PC-3 (cell line): ENCODE results near the gene RAB30. TPM values are rescaled to one million over a fixed set of nuclear protein-coding genes. Genes with fewer than 3 reads are reported as not detected.

ENCODE experiments used
- ATAC-seq: fragments of 200-7000 bp; cut with Tn5 transposase; 2 replicates; pipeline ENCODE4 v1.9.1; 2020; ENCODE audit warnings: mild to moderate bottlenecking, moderate library complexity
- BruUV-seq: library from RNA; stranded (reverse); fragments of 400-500 nt; replicated peaks from 2 replicates; lab custom pipeline; 2021; lab: Mats Ljungman, UMichigan
- CTCF ChIA-PET: fragments of 300-600 bp; sonication (Branson Sonifier 250); formaldehyde crosslinking; loops from one replicate; lab custom pipeline; 2022; ENCODE audit warnings: antibody characterized with exemption; lab: Charles Lee
- POLR2A ChIA-PET: fragments of 300-600 bp; sonication (Branson Sonifier 250); formaldehyde crosslinking; loops from one replicate; lab custom pipeline; 2022; ENCODE audit warnings: antibody characterized with exemption; ENCODE audit not compliant: unreplicated experiment; lab: Charles Lee
- DNase-seq: peaks from one replicate; pipeline ENCODE4 v3.0.0-alpha.2; 2015
- H2AFZ ChIP-seq: fragments of 300-600 bp; sonication (generic); 2 replicates; pipeline ENCODE4 v1.6.0; 2016; ENCODE audit warnings: antibody characterized with exemption, low read length
- H3F3A ChIP-seq: fragments of 300-600 bp; sonication (generic); one replicate; pipeline ENCODE4 v1.6.0; 2017; ENCODE audit warnings: antibody characterized with exemption, low read length, control low read depth, mild to moderate bottlenecking; ENCODE audit not compliant: unreplicated experiment
- H3K27ac ChIP-seq: fragments of 300-600 bp; sonication (generic); 2 replicates; pipeline ENCODE4 v1.5.1; 2016; ENCODE audit warnings: mild to moderate bottlenecking, low read length
- H3K27me3 ChIP-seq: fragments of 300-600 bp; sonication (generic); 2 replicates; pipeline ENCODE4 v1.6.1; 2016; ENCODE audit warnings: low read length, mixed read lengths
- H3K36me3 ChIP-seq: fragments of 300-600 bp; sonication (generic); 2 replicates; pipeline ENCODE4 v1.6.1; 2016; ENCODE audit warnings: low read depth, mixed run types, low read length, mixed read lengths
- H3K4me1 ChIP-seq: fragments of 300-600 bp; sonication (generic); 2 replicates; pipeline ENCODE4 v1.5.1; 2016; ENCODE audit warnings: low read length; ENCODE audit not compliant: insufficient read depth
- H3K4me2 ChIP-seq: fragments of 300-600 bp; sonication (generic); 2 replicates; pipeline ENCODE4 v1.6.0; 2016; ENCODE audit warnings: low read length
- H3K4me3 ChIP-seq: fragments of 300-600 bp; sonication (generic); 2 replicates; pipeline ENCODE4 v1.5.1; 2016; ENCODE audit warnings: mild to moderate bottlenecking, low read length, mixed read lengths
- H3K79me2 ChIP-seq: fragments of 300-600 bp; sonication (generic); 2 replicates; pipeline ENCODE4 v1.6.1; 2017; ENCODE audit warnings: low read length, mixed read lengths
- H3K9ac ChIP-seq: fragments of 300-600 bp; sonication (generic); 2 replicates; pipeline ENCODE4 v1.6.0; 2016; ENCODE audit warnings: mild to moderate bottlenecking, low read length
- H3K9me2 ChIP-seq: fragments of 300-600 bp; sonication (generic); replicated peaks from 2 replicates; pipeline ENCODE4 v1.6.1; 2016; ENCODE audit warnings: mixed run types, low read length, mixed read lengths
- H3K9me3 ChIP-seq: fragments of 300-600 bp; sonication (generic); 2 replicates; pipeline ENCODE4 v1.6.1; 2016; ENCODE audit warnings: low read length, mixed read lengths
- H4K20me1 ChIP-seq: fragments of 300-600 bp; sonication (generic); 2 replicates; pipeline ENCODE4 v1.6.1; 2016; ENCODE audit warnings: low read length, mixed read lengths
- CTCF ChIP-seq: fragments of 300-600 bp; sonication (generic); conservative IDR thresholded peaks from 2 replicates; pipeline ENCODE4 v1.5.1; 2017; ENCODE audit warnings: antibody characterized with exemption, low read depth, mild to moderate bottlenecking, low read length
- intact Hi-C: fragments of 100-400 bp; cut with micrococcal nuclease; formaldehyde crosslinking; loops from 2 replicates; pipeline ENCODE4 v1.9.0; 2023
- total RNA-seq: library from RNA; depleted of rRNA; stranded (reverse); fragments of >200 nt; gene quantifications from 2 replicates; pipeline ENCODE4 v1.2.3, GENCODE V29; 2014; rRNA removed

The RAB30 gene
- total RNA-seq, 1 experiment from 2014 or later = 6.6 TPM

GRCh38 chr11:82924522-82925224, 147.0 kb downstream of the RAB30 start:
- intact Hi-C loops = loop anchor here (5.0 kb wide), 2 partner anchors 148 to 207 kb away; partner anchors contain the start of gene RAB30
- Histone ChIP-seq H3F3A (no peaks in the 10 kb centered on the region), H3K79me2 (no peaks in the 10 kb centered on the region), H3K9me2 (no peaks in the 10 kb centered on the region), H3K36me3 (peaks cover 7% of the 10 kb centered on the region; the same call in 1 of the 2 replicates), H3K4me2 (no peak overlapping the region), H3K27ac (no peak overlapping the region), H3K4me3 (no peak overlapping the region), H2AFZ (no peak overlapping the region), H3K9ac (no peak overlapping the region), H4K20me1 (no peaks in the 10 kb centered on the region), H3K4me1 (no peaks in the 10 kb centered on the region), H3K9me3 (no peaks in the 10 kb centered on the region), H3K27me3 (no peaks in the 10 kb centered on the region)
- no TSS peak for BruUV-seq
- no peak for ATAC-seq
- no peak for TF ChIP-seq CTCF
- POLR2A ChIA-PET = no interaction called here
- DNase-seq = no peak
- CTCF ChIA-PET = no interaction called here

Other genes with a start within 250 kb of the RAB30 start
- gene PRCP, start 171.5 kb downstream of the RAB30 start, total RNA-seq = 36.6 and 51.5 TPM in 2 replicates
- gene DDIAS, start 170.2 kb downstream of the RAB30 start, total RNA-seq = 24.9 and 25.4 TPM in 2 replicates
- gene PCF11, start 85.2 kb upstream of the RAB30 start, total RNA-seq = 41.7 and 42.1 TPM in 2 replicates
- gene ANKRD42, start 121.8 kb upstream of the RAB30 start, total RNA-seq = 6.6 and 11.2 TPM in 2 replicates
- gene CCDC90B, start 214.5 kb upstream of the RAB30 start, total RNA-seq = 59.4 and 70.8 TPM in 2 replicates